GM18505 (cell line): Measurements from ENCODE around the gene SLC38A2.

ENCODE experiments used
- ATAC-seq: cut with Tn5 transposase; IDR thresholded peaks from one replicate; pipeline ENCODE4 v1.9.1; 2021; ENCODE audit not compliant: unreplicated experiment
- POLR2A ChIP-seq: IDR thresholded peaks from 4 replicates; pipeline ENCODE4 v1.6.1; 2011; ENCODE audit warnings: borderline replicate concordance; ENCODE audit not compliant: insufficient read depth, insufficient read length; ENCODE audit errors: extremely low read depth

Gene SLC38A2

GRCh38 chr12:46372544-46373300 is at the start of gene SLC38A2:
Gene SLC38A2, minus strand, starts transcription at chr12:46372773. Its CDS starts 1,480 bp downstream, at chr12:46371293.
- peak; percentile 100 for TF ChIP-seq POLR2A
- ATAC-seq, result peak; percentile 86

DNA sequence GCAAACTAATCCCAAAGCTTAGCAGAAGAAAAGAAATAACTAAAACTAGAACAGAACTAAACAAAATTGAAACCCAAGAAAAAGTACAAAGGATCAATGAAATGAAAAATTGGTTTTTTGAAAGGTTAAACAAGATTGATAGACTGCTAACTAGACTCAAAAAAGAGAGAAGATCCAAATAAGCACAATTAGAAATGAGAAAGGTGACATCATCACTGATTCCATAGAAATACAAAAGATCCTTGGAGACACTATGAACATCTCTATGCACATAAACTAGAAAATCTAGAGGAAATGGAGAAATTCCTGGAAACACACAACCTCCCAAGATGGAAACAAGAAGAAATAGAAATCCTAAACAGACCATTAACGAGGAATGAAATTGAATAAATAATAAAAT is 47.1 kb upstream of the SLC38A2 start:
- TF ChIP-seq POLR2A, result no peak
- no peak for ATAC-seq

DNA sequence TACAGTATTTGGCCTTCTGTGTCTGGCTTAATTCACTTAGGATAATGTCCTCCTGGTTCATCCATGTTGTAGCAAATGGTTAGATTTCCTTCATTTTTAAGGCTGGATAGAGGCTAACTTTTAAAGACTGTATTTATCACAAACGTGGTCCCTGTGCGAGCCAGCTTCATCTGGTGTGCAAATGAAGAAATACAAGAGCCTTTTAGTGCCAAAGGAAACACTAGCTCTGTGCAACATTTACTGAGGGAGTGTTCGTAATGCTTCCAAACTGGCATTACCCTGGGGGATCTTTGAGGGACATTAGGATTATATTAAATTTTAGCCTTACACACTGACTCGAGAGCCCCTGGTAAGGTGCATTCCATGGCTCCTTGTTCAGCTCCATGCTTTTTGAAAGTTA is 43.0 kb upstream of the SLC38A2 start:
- no peak for ATAC-seq
- TF ChIP-seq POLR2A, result no peak

GRCh38 chr12:46414591-46415268 is 42.2 kb upstream of the SLC38A2 start:
- ATAC-seq, result no peak
- no peak for TF ChIP-seq POLR2A

GRCh38 chr12:46413368-46413767 is 40.8 kb upstream of the SLC38A2 start:
- TF ChIP-seq POLR2A, result no peak
- ATAC-seq, result no peak

DNA sequence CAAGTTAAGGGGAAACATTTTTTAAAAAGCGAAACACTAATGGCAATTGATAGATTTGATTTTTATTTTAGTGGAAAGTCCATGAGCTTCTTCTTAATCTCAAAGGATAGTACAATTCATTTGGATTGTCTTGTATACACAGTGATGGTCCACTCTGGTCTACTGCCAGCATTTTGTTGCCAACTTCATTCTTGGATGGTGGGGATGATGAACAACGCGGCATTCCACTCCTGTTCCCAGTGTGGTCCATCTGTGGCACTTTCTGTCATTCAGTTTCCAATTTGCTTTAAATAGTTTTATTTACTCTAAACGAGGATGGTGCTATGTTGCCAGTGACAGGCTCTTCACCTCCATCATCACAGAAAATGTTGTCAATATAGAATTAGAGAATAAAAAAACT is 40.3 kb upstream of the SLC38A2 start:
- ATAC-seq, result no peak
- TF ChIP-seq POLR2A, result no peak

GRCh38 chr12:46410495-46410894 is 37.9 kb upstream of the SLC38A2 start:
- no peak for TF ChIP-seq POLR2A
- no peak for ATAC-seq

DNA sequence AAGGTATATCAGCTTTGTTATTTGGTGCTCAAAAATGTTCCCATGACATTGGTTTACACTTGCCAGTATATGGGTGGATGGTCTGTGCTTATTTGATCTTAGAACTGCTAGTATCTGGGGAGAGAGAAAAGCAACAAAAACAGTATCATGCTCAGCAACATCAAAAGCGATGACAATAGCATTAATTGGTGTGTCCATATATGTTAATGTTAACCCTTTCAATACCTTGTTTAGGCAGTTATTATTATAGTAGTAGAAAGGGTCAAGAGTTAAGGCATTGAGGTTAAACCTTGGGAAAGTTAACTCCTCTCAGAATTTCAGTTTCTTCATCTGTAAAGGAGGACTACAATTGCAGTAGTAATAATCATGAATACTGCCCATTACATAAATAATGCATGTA is 37.4 kb upstream of the SLC38A2 start:
- no peak for TF ChIP-seq POLR2A
- ATAC-seq, result no peak

- no peak for ATAC-seq
- TF ChIP-seq POLR2A, result no peak
Measured at GRCh38 chr12:46409342-46409741, 36.8 kb upstream of the SLC38A2 start.

DNA sequence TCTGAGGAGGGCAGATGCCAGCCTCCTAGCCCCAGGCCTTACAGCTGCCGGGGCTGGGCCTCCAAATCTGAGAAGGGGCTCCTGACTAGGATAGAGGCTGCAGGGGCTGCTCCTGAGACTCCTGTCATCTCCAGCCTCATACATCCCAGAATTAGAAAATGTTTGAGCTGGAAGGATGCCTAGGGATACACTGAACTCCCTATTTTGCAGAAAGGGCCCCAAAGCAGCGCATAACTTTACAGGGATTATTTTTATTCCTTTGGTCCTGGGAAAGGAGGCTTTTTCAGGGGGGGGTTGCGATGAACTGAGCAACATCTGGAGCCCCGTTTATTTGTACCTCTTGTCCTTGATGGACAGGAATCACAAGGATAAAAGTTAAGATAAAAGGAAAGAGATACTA is 35.9 kb upstream of the SLC38A2 start:
- ATAC-seq, result no peak

DNA sequence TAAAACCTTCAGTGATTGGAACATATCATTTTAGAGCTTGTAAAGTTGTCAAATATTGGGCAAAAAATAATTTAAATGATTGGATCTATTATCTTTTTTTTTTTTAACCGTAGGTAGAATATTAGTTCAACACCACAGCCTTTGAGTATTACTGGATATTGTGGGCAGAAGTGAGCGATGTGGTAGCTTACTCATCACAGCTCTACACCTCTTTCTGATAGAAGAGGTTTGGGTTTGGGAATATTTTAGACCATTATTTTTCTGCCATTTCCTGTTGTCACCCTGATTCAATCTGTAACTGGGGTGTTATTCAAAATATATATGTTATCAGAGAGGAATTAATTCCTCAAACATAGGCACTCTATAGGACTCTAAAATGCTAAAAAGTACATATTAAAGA is 34.8 kb upstream of the SLC38A2 start:
- ATAC-seq, result no peak
- no peak for TF ChIP-seq POLR2A

More for the DNA sequence above, 35.9 kb upstream of the SLC38A2 start:
- TF ChIP-seq POLR2A, result no peak

DNA sequence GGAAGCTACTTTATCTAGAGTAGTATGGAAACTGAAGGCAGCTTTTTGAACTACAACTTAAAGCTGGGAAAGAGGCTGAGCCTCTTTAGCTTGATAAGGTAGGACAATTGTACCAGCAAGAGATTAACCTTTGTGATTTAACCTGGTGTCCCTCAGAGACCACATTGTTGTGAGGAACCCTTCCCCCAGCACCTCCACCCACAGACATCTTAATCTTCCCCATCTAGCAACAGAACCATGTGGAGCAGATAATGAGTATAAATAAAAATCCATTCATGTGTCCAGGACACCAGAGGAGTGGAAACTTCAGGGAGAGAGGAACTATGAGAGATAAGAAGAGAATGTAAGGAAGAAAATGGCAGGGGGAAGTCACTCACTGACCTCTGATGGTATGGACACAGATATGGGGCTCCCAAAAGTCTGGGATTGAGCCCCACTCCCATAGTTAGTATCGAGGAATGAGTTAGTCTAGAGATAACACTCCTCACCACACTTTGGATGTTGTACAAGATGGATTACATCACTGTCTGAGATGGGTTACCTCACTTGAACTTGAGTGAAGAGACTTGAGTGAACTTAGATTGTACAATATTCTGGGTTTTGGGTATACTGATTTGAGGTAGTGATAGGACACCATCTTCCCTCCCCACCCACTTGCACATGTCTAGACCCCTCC is 33.9 kb upstream of the SLC38A2 start:
- ATAC-seq, result no peak

GRCh38 chr12:46404733-46405132 is 32.2 kb upstream of the SLC38A2 start:
- no peak for TF ChIP-seq POLR2A
- ATAC-seq, result no peak

More for the DNA sequence above, 33.9 kb upstream of the SLC38A2 start:
- TF ChIP-seq POLR2A, result no peak
